GM23248 (cell line): ENCODE measurements around the gene PLAAT2.
"Not testable (repeated sequence)": the region's sequence is repeated elsewhere in the genome, so short reads cannot be mapped to it uniquely, and the experiment has no call there.

Experiments used
- EZH2 ChIP-seq: fragments of 200-600 bp; sonication (generic); IDR thresholded peaks from 2 replicates; pipeline ENCODE4 v1.6.1; 2018; ENCODE audit warnings: antibody characterized with exemption, mild to moderate bottlenecking; ENCODE audit not compliant: insufficient read depth, poor library complexity, severe bottlenecking
- EZH2phosphoT487 ChIP-seq: fragments of 200-600 bp; sonication (generic); IDR thresholded peaks from 2 replicates; pipeline ENCODE4 v1.6.1; 2018; ENCODE audit warnings: antibody characterized with exemption, moderate library complexity, mild to moderate bottlenecking, low read depth; ENCODE audit not compliant: insufficient read depth

GRCh38 chr11:63550156-63550700 is 13.0 kb downstream of the PLAAT2 start:
- not testable (repeated sequence) for TF ChIP-seq EZH2, EZH2phosphoT487
